ENCODE measurements around the gene PCDHB4.
"Not testable (repeated sequence)": the region's sequence is repeated elsewhere in the genome, so short reads cannot be mapped to it uniquely, and the experiment has no call there.

The PCDHB4 gene

GRCh38 chr5:141135030-141135717 lies 13.6 kb downstream of the PCDHB4 start, which contains the start of gene PCDHB5:
TSS of gene PCDHB5 (plus strand) at chr5:141135206. CDS start at chr5:141135435, 229 bp downstream.
- TF ChIP-seq, protein P1, sequence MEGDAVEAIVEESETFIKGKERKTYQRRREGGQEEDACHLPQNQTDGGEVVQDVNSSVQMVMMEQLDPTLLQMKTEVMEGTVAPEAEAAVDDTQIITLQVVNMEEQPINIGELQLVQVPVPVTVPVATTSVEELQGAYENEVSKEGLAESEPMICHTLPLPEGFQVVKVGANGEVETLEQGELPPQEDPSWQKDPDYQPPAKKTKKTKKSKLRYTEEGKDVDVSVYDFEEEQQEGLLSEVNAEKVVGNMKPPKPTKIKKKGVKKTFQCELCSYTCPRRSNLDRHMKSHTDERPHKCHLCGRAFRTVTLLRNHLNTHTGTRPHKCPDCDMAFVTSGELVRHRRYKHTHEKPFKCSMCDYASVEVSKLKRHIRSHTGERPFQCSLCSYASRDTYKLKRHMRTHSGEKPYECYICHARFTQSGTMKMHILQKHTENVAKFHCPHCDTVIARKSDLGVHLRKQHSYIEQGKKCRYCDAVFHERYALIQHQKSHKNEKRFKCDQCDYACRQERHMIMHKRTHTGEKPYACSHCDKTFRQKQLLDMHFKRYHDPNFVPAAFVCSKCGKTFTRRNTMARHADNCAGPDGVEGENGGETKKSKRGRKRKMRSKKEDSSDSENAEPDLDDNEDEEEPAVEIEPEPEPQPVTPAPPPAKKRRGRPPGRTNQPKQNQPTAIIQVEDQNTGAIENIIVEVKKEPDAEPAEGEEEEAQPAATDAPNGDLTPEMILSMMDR (IDR thresholded peaks at IDR 0.05) = peak; percentile 75
- no peak for TF ChIP-seq ZFX (IDR thresholded peaks at IDR 0.05; ENCODE audit: borderline replicate concordance)
- no peak within 1 kb of the TSS for H3K27ac ChIP-seq

DNA sequence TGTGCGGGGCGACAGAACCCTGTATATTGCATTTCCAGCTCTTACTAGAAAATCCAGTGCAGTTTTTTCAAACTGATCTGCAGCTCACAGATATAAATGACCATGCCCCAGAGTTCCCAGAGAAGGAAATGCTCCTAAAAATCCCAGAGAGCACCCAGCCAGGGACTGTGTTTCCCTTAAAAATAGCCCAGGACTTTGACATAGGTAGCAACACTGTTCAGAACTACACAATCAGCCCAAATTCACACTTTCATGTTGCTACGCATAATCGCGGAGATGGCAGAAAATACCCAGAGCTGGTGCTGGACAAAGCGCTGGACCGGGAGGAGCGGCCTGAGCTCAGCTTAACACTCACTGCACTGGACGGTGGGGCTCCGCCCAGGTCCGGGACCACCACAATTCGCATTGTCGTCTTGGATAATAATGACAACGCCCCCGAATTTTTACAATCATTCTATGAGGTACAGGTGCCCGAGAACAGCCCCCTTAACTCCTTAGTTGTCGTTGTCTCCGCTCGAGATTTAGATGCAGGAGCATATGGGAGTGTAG lies 14.2 kb downstream of the PCDHB4 start:
- TF ChIP-seq ZFX (IDR thresholded peaks at IDR 0.05; ENCODE audit: borderline replicate concordance) = no peak
- TF ChIP-seq, protein P1 (IDR thresholded peaks at IDR 0.05) = no peak
- no peak overlapping the region for H3K27ac ChIP-seq

DNA sequence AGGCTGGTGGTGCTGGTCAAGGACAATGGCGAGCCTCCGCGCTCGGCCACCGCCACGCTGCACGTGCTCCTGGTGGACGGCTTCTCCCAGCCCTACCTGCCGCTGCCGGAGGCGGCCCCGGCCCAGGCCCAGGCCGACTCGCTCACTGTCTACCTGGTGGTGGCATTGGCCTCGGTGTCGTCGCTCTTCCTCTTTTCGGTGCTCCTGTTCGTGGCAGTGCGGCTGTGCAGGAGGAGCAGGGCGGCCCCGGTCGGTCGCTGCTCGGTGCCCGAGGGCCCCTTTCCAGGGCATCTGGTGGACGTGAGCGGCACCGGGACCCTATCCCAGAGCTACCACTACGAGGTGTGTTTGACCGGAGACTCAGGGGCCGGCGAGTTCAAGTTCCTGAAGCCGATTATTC lies 15.7 kb downstream of the PCDHB4 start:
- H3K27ac ChIP-seq = not testable (repeated sequence)

DNA sequence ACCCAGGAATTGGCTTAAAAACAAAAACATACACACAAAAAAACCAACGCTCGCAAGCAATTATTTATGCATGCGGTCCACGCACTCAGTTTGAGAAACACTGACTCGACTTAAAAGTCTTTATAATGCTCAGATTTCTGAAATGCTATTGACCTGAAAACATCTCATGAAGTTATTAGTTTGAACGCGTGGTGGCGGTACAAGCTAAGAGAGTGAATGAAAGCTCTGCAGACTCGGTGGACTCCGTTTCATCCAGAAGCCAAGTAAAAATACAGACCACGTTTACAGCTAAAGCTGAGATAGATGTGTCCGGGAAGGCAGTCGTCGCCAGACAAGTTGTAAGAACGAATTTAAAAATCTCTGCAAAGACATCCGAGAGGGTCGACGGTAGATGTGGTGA lies 28.2 kb downstream of the PCDHB4 start, which contains the start of gene PCDHB6:
PCDHB6 (plus strand) TSS at position 246 of the 400 bp plus-strand sequence. CDS start 201 bp downstream, outside the sequence.
- no peak for TF ChIP-seq ZFX (IDR thresholded peaks at IDR 0.05; ENCODE audit: borderline replicate concordance)
- TF ChIP-seq, protein P1 (IDR thresholded peaks at IDR 0.05) = peak; percentile 63
- no peak within 1 kb of the TSS for H3K27ac ChIP-seq

GRCh38 chr5:141150224-141150992 lies 28.8 kb downstream of the PCDHB4 start:
- TF ChIP-seq, protein P1 (IDR thresholded peaks at IDR 0.05) = no peak
- no peak for TF ChIP-seq ZFX (IDR thresholded peaks at IDR 0.05; ENCODE audit: borderline replicate concordance)
- no peak overlapping the region for H3K27ac ChIP-seq

GRCh38 chr5:141150993-141151325 lies 29.3 kb downstream of the PCDHB4 start:
- H3K27ac ChIP-seq = no peak overlapping the region
- TF ChIP-seq, protein P1 (IDR thresholded peaks at IDR 0.05) = no peak
- TF ChIP-seq ZFX (IDR thresholded peaks at IDR 0.05; ENCODE audit: borderline replicate concordance) = no peak

- not testable (repeated sequence) for H3K27ac ChIP-seq
Measured at GRCh38 chr5:141151632-141152031, 30.0 kb downstream of the PCDHB4 start.

- not testable (repeated sequence) for H3K27ac ChIP-seq
Measured at GRCh38 chr5:141152096-141152495, 30.5 kb downstream of the PCDHB4 start.

Data from 22Rv1 (cell line).